ENCODE data around the gene RELN.

GRCh38 chr7:103469095-103469948, 520.1 kb downstream of the RELN start:
- TF ChIP-seq, protein P1, sequence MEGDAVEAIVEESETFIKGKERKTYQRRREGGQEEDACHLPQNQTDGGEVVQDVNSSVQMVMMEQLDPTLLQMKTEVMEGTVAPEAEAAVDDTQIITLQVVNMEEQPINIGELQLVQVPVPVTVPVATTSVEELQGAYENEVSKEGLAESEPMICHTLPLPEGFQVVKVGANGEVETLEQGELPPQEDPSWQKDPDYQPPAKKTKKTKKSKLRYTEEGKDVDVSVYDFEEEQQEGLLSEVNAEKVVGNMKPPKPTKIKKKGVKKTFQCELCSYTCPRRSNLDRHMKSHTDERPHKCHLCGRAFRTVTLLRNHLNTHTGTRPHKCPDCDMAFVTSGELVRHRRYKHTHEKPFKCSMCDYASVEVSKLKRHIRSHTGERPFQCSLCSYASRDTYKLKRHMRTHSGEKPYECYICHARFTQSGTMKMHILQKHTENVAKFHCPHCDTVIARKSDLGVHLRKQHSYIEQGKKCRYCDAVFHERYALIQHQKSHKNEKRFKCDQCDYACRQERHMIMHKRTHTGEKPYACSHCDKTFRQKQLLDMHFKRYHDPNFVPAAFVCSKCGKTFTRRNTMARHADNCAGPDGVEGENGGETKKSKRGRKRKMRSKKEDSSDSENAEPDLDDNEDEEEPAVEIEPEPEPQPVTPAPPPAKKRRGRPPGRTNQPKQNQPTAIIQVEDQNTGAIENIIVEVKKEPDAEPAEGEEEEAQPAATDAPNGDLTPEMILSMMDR (IDR thresholded peaks at IDR 0.05 in 2 of 3, conservative IDR thresholded peaks at IDR 0.05 in 1 of 3; ENCODE audit: control insufficient read depth in 2 of 3, extremely low read depth in 1 of 3, insufficient read depth in 1 of 3, low read depth in 3 of 3, low read length in 3 of 3): no peak
- TF ChIP-seq SP1 (IDR thresholded peaks at IDR 0.05; ENCODE audit: low read depth, low read length) (no peak), RUNX3 (IDR thresholded peaks at IDR 0.05; ENCODE audit: low read length) (no peak), BRCA1 (IDR thresholded peaks at IDR 0.05; ENCODE audit: low read depth, low read length) (no peak)
- TF ChIP-seq, protein P2, sequence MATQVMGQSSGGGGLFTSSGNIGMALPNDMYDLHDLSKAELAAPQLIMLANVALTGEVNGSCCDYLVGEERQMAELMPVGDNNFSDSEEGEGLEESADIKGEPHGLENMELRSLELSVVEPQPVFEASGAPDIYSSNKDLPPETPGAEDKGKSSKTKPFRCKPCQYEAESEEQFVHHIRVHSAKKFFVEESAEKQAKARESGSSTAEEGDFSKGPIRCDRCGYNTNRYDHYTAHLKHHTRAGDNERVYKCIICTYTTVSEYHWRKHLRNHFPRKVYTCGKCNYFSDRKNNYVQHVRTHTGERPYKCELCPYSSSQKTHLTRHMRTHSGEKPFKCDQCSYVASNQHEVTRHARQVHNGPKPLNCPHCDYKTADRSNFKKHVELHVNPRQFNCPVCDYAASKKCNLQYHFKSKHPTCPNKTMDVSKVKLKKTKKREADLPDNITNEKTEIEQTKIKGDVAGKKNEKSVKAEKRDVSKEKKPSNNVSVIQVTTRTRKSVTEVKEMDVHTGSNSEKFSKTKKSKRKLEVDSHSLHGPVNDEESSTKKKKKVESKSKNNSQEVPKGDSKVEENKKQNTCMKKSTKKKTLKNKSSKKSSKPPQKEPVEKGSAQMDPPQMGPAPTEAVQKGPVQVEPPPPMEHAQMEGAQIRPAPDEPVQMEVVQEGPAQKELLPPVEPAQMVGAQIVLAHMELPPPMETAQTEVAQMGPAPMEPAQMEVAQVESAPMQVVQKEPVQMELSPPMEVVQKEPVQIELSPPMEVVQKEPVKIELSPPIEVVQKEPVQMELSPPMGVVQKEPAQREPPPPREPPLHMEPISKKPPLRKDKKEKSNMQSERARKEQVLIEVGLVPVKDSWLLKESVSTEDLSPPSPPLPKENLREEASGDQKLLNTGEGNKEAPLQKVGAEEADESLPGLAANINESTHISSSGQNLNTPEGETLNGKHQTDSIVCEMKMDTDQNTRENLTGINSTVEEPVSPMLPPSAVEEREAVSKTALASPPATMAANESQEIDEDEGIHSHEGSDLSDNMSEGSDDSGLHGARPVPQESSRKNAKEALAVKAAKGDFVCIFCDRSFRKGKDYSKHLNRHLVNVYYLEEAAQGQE (IDR thresholded peaks at IDR 0.05; ENCODE audit: low read depth, low read length): no peak

Measured in GM12878 (cell line).